ENCODE measurements around the gene ACSF3. TPM values are rescaled to one million over a fixed set of nuclear protein-coding genes. Genes with fewer than 3 reads are reported as not detected.
A peak's percentile ranks its signal among the peaks of the same experiment; 100 is the strongest.
"Not testable (repeated sequence)": the region's sequence is repeated elsewhere in the genome, so short reads cannot be mapped to it uniquely, and the experiment has no call there.

Gene ACSF3
- total RNA-seq, 1 experiment from 2014 or later, result 55.2 TPM

DNA sequence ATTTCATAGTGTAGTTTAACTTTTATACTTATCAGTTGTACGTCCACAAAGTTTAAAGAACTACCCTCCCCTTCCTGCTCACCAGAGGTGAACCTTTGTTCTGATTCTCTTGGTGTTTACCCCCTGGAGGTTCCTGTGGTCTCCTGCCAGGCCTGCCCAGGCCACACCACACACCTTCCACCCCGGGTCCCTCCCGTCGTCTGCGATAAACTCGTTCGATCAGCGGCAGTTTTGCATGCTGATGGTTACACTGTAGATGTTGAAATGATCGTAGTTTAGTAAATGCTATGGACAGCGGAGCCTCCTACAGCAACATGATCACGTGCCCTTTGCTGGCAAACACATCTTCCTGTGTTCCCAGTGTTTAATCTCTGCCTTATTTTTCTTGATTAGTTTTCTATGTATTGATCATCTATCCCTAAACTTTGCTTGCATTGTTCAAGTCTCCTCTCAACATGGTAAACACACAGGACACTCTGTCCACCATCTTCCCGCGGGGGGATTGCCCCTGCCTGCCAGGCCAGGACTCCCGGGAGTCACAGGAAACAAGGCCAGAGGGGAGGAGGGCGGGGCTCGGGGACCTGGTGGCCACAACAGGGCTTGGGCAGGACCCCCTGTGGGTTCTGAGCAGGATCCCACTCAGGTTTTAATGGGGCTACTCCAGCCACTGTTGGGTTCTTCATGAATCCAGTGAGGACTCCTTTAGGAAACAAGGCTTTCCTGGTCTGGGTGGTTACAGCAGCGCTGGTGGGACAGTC is 2.8 kb upstream of the ACSF3 start:
- no peak overlapping the region for H3K27ac Mint-ChIP-seq (ENCODE audit: unreplicated experiment)
- TF ChIP-seq, protein P1, sequence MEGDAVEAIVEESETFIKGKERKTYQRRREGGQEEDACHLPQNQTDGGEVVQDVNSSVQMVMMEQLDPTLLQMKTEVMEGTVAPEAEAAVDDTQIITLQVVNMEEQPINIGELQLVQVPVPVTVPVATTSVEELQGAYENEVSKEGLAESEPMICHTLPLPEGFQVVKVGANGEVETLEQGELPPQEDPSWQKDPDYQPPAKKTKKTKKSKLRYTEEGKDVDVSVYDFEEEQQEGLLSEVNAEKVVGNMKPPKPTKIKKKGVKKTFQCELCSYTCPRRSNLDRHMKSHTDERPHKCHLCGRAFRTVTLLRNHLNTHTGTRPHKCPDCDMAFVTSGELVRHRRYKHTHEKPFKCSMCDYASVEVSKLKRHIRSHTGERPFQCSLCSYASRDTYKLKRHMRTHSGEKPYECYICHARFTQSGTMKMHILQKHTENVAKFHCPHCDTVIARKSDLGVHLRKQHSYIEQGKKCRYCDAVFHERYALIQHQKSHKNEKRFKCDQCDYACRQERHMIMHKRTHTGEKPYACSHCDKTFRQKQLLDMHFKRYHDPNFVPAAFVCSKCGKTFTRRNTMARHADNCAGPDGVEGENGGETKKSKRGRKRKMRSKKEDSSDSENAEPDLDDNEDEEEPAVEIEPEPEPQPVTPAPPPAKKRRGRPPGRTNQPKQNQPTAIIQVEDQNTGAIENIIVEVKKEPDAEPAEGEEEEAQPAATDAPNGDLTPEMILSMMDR (IDR thresholded peaks at IDR 0.05; ENCODE audit: insufficient read depth in 1 of 2, low read depth in 1 of 2, low read length in 1 of 2, severe bottlenecking in 1 of 2, unreplicated experiment in 1 of 2), result no peak
- H3K27me3 Mint-ChIP-seq (ENCODE audit: insufficient read depth, unreplicated experiment), result peaks cover 17% of the 10 kb centered on the region
- ChIA-PET POLR2A (no interaction called here), CTCF (no interaction called here)
- peaks cover 7% of the 10 kb centered on the region for H3K36me3 Mint-ChIP-seq (ENCODE audit: insufficient read depth, unreplicated experiment)
- H3K27me3 ChIP-seq (replicated peaks; ENCODE audit: control insufficient read depth, insufficient read depth, low read length), result peaks cover 4% of the 10 kb centered on the region
- BruUV-seq (replicated peaks), result no TSS peak
- H3K4me3 Mint-ChIP-seq (ENCODE audit: unreplicated experiment), result no peak overlapping the region
- peaks cover 8% of the 10 kb centered on the region for H3K4me1 Mint-ChIP-seq (ENCODE audit: low read depth, unreplicated experiment)
- no peaks in the 10 kb centered on the region for H3K9me3 Mint-ChIP-seq (ENCODE audit: unreplicated experiment)
- no peaks in the 10 kb centered on the region for H3K4me1 ChIP-seq
- no peak overlapping the region for H3K4me3 ChIP-seq (ENCODE audit: low read depth, low read length)
- no peak for DNase-seq
- H3K36me3 ChIP-seq (ENCODE audit: control insufficient read depth, insufficient read depth, low read length), result no peaks in the 10 kb centered on the region
- H3K9me3 ChIP-seq, result no peaks in the 10 kb centered on the region
- intact Hi-C loops (cut with micrococcal nuclease; ENCODE audit: unreplicated experiment), result no loop called here

DNA sequence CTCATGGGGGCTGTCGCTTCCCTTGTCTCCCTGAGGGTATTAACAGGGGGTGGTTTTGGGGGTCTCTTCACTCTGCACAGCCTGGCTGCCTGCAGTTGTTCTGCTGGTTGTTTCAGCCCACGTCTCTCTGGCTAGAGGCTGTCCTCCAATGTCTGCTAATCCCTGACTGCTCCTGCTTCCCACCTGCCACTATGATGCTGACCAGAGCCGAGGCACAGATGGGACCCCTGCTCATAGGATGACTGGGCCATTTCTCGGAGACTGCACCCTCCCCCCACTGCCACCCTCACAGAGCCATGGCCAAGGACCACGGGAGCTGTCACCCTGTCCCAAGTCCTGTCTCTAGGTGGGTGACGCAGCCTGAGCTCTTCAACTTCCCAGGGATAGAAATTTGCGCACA is 1.6 kb upstream of the ACSF3 start:
- intact Hi-C loops (cut with micrococcal nuclease; ENCODE audit: unreplicated experiment), result no loop called here
- ChIA-PET POLR2A (no interaction called here), CTCF (interaction anchor here (0.7 kb wide), 1 partner anchor 234 kb away, joined by 3 read pairs; no protein-coding TSS in a partner anchor)
- Mint-ChIP-seq H3K4me3 (ENCODE audit: unreplicated experiment) (peak overlapping the region; percentile 91), H3K27ac (ENCODE audit: unreplicated experiment) (no peak overlapping the region), H3K27me3 (ENCODE audit: insufficient read depth, unreplicated experiment) (peaks cover 14% of the 10 kb centered on the region), H3K4me1 (ENCODE audit: low read depth, unreplicated experiment) (peaks cover 8% of the 10 kb centered on the region), H3K36me3 (ENCODE audit: insufficient read depth, unreplicated experiment) (peaks cover 16% of the 10 kb centered on the region), H3K9me3 (ENCODE audit: unreplicated experiment) (no peaks in the 10 kb centered on the region)
- DNase-seq, result no peak
- H3K36me3 ChIP-seq (ENCODE audit: control insufficient read depth, insufficient read depth, low read length), result no peaks in the 10 kb centered on the region; the same call in 1 of the 2 replicates
- H3K4me1 ChIP-seq, result no peaks in the 10 kb centered on the region
- no peaks in the 10 kb centered on the region for H3K9me3 ChIP-seq
- H3K4me3 ChIP-seq (ENCODE audit: low read depth, low read length), result no peak overlapping the region
- TF ChIP-seq, protein P1 (IDR thresholded peaks at IDR 0.05; ENCODE audit: insufficient read depth in 1 of 2, low read depth in 1 of 2, low read length in 1 of 2, severe bottlenecking in 1 of 2, unreplicated experiment in 1 of 2), result no peak
- no TSS peak for BruUV-seq (replicated peaks)
- H3K27me3 ChIP-seq (replicated peaks; ENCODE audit: control insufficient read depth, insufficient read depth, low read length), result peaks cover 4% of the 10 kb centered on the region

DNA sequence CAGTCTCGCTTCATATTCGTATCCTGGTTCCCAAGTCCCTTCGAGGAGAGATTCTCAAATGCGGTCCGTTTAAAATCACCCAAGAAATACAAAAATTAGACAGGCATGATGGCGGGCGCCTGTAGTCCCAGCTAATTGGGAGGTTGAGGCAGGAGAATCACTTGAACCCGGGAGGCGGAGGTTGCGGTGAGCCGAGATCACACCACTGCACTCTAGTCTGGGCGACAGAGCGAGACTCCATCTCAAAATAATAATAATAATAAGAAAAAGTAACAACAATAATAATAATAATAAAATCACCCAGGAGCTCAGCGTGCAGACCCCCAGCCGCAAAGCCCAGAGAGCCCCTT is 425 bp upstream of the ACSF3 start:
- H3K27ac Mint-ChIP-seq (ENCODE audit: unreplicated experiment); BruUV-seq (replicated peaks); H3K27me3 ChIP-seq (replicated peaks; ENCODE audit: control insufficient read depth, insufficient read depth, low read length); intact Hi-C loops (cut with micrococcal nuclease; ENCODE audit: unreplicated experiment); DNase-seq; POLR2A ChIA-PET; H3K36me3 ChIP-seq (ENCODE audit: control insufficient read depth, insufficient read depth, low read length); H3K9me3 Mint-ChIP-seq (ENCODE audit: unreplicated experiment); H3K9me3 ChIP-seq; CTCF ChIA-PET; H3K27me3 Mint-ChIP-seq (ENCODE audit: insufficient read depth, unreplicated experiment): not testable (repeated sequence)
- H3K4me1 ChIP-seq, result peaks cover 10% of the 10 kb centered on the region
- Mint-ChIP-seq H3K36me3 (ENCODE audit: insufficient read depth, unreplicated experiment) (peaks cover 22% of the 10 kb centered on the region), H3K4me3 (ENCODE audit: unreplicated experiment) (peak overlapping the region; percentile 91), H3K4me1 (ENCODE audit: low read depth, unreplicated experiment) (peaks cover 18% of the 10 kb centered on the region)
- peak overlapping the region; percentile 79 for H3K4me3 ChIP-seq (ENCODE audit: low read depth, low read length)
